ENCODE measurements around the gene RS1.

The RS1 gene

DNA sequence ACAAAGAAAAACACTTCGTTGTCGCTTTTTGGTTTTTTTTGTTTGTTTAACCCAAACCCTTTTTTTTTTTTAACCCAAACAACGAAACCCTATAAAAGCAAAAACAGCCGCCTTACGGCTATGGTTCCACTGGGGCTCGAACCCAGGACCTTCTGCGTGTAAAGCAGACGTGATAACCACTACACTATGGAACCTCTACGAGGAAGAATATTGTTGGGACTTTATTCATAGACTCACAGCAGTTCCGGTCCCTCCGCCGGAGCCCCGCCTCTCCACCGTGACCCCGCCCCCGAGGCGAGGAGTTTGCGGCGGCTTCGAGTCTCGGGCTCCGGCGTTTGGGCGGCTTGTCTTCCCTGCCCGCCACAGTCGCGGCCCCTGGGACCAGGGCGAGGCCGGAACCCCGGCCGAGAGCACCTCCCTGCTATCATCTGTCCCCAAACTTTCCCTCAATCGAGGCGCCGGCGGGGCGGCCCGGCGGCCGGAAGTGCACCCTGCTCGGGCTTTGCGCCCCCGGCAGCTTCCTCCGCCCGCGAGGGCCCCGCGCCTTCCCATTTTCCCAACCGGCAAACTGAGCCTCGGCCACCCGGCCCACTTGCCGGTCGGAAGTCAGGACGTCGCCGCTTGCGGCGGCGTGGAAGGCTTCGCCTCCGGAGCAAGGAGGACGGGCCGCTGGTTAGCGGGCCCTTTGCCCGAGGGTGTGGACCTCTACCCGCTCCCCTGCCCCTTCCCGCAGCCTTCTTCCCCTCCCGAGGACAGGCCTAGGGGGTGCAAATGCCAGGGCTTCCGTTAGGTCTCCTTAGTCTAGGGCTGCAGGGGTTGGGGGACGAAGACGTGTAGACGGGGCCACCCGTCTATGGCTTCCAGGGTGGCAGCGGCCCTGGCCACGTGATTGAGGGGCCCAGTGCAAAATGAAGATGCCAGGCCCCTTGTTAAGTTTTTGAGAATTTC is 3.2 kb upstream of the RS1 start (continued):
- TF ChIP-seq, protein P1, sequence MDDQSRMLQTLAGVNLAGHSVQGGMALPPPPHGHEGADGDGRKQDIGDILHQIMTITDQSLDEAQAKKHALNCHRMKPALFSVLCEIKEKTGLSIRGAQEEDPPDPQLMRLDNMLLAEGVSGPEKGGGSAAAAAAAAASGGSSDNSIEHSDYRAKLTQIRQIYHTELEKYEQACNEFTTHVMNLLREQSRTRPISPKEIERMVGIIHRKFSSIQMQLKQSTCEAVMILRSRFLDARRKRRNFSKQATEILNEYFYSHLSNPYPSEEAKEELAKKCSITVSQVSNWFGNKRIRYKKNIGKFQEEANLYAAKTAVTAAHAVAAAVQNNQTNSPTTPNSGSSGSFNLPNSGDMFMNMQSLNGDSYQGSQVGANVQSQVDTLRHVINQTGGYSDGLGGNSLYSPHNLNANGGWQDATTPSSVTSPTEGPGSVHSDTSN (CRISPR knock-in tag; IDR thresholded peaks at IDR 0.05) = no peak
- TF ChIP-seq KLF1 (tag by site-specific recombination; IDR thresholded peaks at IDR 0.05) = 0 out of 2 replicates have a peak, but pooled peaks have one; percentile 11
- TF ChIP-seq, protein P2, sequence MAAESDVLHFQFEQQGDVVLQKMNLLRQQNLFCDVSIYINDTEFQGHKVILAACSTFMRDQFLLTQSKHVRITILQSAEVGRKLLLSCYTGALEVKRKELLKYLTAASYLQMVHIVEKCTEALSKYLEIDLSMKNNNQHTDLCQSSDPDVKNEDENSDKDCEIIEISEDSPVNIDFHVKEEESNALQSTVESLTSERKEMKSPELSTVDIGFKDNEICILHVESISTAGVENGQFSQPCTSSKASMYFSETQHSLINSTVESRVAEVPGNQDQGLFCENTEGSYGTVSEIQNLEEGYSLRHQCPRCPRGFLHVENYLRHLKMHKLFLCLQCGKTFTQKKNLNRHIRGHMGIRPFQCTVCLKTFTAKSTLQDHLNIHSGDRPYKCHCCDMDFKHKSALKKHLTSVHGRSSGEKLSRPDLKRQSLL (tag by site-specific recombination; IDR thresholded peaks at IDR 0.05) = no peak
- no peak for TF ChIP-seq FEZF1 (tag by site-specific recombination; IDR thresholded peaks at IDR 0.05)
- TF ChIP-seq ZNF335 (tag by site-specific recombination; conservative IDR thresholded peaks at IDR 0.05) = peak; percentile 81
- TF ChIP-seq MYNN (tag by site-specific recombination; IDR thresholded peaks at IDR 0.05; ENCODE audit: borderline replicate concordance) = no peak
- peak; percentile 62; the same call in 1 of the 2 replicates for TF ChIP-seq ZNF558 (tag by site-specific recombination; IDR thresholded peaks at IDR 0.05)
- no peak for TF ChIP-seq ZNF302 (tag by site-specific recombination; IDR thresholded peaks at IDR 0.05; ENCODE audit: low read depth)
- TF ChIP-seq ZNF658 (tag by site-specific recombination; IDR thresholded peaks at IDR 0.05) = no peak
- no peak for TF ChIP-seq GLI2 (tag by site-specific recombination; IDR thresholded peaks at IDR 0.05; ENCODE audit: borderline replicate concordance, low read depth)
- peak; percentile 71 for TF ChIP-seq SP3 (tag by site-specific recombination; IDR thresholded peaks at IDR 0.05)
- no peak for TF ChIP-seq ZNF10 (tag by site-specific recombination; IDR thresholded peaks at IDR 0.05)
- TF ChIP-seq ZNF571 (tag by site-specific recombination; IDR thresholded peaks at IDR 0.05) = no peak
- no peak for TF ChIP-seq BCL11B (tag by site-specific recombination; IDR thresholded peaks at IDR 0.05; ENCODE audit: low read depth)
- TF ChIP-seq, protein P3, sequence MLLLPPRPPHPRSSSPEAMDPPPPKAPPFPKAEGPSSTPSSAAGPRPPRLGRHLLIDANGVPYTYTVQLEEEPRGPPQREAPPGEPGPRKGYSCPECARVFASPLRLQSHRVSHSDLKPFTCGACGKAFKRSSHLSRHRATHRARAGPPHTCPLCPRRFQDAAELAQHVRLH (tag by site-specific recombination; IDR thresholded peaks at IDR 0.05) = peak; percentile 45; the same call in 1 of the 2 replicates
- TF ChIP-seq, protein P4, sequence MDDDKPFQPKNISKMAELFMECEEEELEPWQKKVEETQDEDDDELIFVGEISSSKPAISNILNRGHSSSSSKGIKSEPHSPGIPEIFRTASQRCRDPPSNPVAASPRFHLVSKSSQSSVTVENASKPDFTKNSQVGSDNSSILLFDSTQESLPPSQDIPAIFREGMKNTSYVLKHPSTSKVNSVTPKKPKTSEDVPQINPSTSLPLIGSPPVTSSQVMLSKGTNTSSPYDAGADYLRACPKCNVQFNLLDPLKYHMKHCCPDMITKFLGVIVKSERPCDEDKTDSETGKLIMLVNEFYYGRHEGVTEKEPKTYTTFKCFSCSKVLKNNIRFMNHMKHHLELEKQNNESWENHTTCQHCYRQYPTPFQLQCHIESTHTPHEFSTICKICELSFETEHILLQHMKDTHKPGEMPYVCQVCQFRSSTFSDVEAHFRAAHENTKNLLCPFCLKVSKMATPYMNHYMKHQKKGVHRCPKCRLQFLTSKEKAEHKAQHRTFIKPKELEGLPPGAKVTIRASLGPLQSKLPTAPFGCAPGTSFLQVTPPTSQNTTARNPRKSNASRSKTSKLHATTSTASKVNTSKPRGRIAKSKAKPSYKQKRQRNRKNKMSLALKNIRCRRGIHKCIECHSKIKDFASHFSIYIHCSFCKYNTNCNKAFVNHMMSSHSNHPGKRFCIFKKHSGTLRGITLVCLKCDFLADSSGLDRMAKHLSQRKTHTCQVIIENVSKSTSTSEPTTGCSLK (tag by site-specific recombination; IDR thresholded peaks at IDR 0.05) = no peak
- TF ChIP-seq ZBTB7A (tag by site-specific recombination; IDR thresholded peaks at IDR 0.05; ENCODE audit: low read depth) = no peak
- no peak for TF ChIP-seq ZNF423 (tag by site-specific recombination; IDR thresholded peaks at IDR 0.05)
- no peak for TF ChIP-seq SETDB1 (IDR thresholded peaks at IDR 0.05; ENCODE audit: insufficient read length, low read length)
- TF ChIP-seq, protein P5, sequence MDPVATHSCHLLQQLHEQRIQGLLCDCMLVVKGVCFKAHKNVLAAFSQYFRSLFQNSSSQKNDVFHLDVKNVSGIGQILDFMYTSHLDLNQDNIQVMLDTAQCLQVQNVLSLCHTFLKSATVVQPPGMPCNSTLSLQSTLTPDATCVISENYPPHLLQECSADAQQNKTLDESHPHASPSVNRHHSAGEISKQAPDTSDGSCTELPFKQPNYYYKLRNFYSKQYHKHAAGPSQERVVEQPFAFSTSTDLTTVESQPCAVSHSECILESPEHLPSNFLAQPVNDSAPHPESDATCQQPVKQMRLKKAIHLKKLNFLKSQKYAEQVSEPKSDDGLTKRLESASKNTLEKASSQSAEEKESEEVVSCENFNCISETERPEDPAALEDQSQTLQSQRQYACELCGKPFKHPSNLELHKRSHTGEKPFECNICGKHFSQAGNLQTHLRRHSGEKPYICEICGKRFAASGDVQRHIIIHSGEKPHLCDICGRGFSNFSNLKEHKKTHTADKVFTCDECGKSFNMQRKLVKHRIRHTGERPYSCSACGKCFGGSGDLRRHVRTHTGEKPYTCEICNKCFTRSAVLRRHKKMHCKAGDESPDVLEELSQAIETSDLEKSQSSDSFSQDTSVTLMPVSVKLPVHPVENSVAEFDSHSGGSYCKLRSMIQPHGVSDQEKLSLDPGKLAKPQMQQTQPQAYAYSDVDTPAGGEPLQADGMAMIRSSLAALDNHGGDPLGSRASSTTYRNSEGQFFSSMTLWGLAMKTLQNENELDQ (tag by site-specific recombination; IDR thresholded peaks at IDR 0.05; ENCODE audit: low read depth) = no peak
- no peak for TF ChIP-seq ZNF837 (tag by site-specific recombination; IDR thresholded peaks at IDR 0.05)
- no peak for TF ChIP-seq ZNF610 (tag by site-specific recombination; IDR thresholded peaks at IDR 0.05; ENCODE audit: borderline replicate concordance)
- 0 out of 2 replicates have a peak, but pooled peaks have one; percentile 40 for TF ChIP-seq ZNF324 (tag by site-specific recombination; IDR thresholded peaks at IDR 0.05)
- TF ChIP-seq, protein P6, sequence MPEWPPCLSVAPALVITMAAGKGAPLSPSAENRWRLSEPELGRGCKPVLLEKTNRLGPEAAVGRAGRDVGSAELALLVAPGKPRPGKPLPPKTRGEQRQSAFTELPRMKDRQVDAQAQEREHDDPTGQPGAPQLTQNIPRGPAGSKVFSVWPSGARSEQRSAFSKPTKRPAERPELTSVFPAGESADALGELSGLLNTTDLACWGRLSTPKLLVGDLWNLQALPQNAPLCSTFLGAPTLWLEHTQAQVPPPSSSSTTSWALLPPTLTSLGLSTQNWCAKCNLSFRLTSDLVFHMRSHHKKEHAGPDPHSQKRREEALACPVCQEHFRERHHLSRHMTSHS (tag by site-specific recombination; IDR thresholded peaks at IDR 0.05) = no peak
- TF ChIP-seq ZNF521 (tag by site-specific recombination; IDR thresholded peaks at IDR 0.05) = no peak
- no peak for TF ChIP-seq MZF1 (tag by site-specific recombination; IDR thresholded peaks at IDR 0.05; ENCODE audit: borderline replicate concordance)
- no peak for TF ChIP-seq BCL11A (tag by site-specific recombination; IDR thresholded peaks at IDR 0.05; ENCODE audit: low read depth)
- TF ChIP-seq, protein P7, sequence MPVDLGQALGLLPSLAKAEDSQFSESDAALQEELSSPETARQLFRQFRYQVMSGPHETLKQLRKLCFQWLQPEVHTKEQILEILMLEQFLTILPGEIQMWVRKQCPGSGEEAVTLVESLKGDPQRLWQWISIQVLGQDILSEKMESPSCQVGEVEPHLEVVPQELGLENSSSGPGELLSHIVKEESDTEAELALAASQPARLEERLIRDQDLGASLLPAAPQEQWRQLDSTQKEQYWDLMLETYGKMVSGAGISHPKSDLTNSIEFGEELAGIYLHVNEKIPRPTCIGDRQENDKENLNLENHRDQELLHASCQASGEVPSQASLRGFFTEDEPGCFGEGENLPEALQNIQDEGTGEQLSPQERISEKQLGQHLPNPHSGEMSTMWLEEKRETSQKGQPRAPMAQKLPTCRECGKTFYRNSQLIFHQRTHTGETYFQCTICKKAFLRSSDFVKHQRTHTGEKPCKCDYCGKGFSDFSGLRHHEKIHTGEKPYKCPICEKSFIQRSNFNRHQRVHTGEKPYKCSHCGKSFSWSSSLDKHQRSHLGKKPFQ (tag by site-specific recombination; IDR thresholded peaks at IDR 0.05) = no peak
- TF ChIP-seq HOXC10 (CRISPR knock-in tag; IDR thresholded peaks at IDR 0.05) = no peak
- peak; percentile 36 for TF ChIP-seq ZFHX2 (tag by site-specific recombination; conservative IDR thresholded peaks at IDR 0.05)
